ENCODE data around the gene ABHD11.
"Not testable (repeated sequence)": the region's sequence is repeated elsewhere in the genome, so short reads cannot be mapped to it uniquely, and the experiment has no call there.

Gene ABHD11, protein sequence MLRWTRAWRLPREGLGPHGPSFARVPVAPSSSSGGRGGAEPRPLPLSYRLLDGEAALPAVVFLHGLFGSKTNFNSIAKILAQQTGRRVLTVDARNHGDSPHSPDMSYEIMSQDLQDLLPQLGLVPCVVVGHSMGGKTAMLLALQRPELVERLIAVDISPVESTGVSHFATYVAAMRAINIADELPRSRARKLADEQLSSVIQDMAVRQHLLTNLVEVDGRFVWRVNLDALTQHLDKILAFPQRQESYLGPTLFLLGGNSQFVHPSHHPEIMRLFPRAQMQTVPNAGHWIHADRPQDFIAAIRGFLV

DNA sequence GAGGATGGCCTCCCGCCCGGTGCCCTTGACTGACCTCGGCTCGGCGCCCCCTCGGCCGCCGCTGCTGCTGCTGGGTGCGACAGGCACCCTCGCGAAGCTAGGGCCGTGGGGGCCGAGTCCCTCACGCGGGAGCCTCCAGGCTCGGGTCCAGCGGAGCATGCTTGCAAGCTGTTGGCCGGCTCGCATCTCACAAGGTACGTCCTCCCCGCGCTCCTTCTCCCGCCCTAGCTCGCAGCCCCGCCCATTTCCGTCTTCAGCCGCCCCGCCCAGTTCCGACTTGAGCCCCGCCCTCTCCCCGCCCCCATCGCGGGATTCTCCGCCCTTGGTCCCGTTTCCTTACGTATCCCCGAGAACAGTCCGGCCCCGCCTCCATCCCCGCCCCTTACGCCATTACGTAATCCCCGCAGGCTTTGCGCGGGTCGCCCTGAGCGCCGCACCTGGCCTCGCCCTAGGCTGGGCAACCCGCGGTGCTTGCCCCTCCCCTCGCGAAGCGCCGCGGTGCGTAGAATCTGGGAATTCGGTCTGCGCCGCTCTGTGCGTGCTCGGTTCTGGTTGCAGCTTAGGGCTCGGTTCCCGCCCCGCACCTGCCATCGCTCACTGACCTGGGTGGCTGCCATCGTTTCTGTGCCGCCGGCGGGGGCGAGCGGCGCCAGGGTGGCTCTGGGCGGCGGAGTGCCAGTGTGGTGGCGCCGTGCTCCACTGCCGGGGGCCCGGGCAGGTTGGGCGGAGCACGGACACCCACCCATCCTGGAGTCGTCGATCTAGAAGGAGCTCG is at the start of gene ABHD11:
TSS of gene ABHD11 (minus strand) at position 191 of the 775 bp plus-strand sequence. CDS start at position 159, 32 bp downstream.
- peak within 1 kb of the TSS; percentile 82 to 90 for H3K4me3 ChIP-seq (ENCODE audit: low read length in 2 of 2)
- peak within 1 kb of the TSS; percentile 79 for H3K27ac ChIP-seq (ENCODE audit: low read length)
- H3K4me1 ChIP-seq (ENCODE audit: control insufficient read depth, insufficient read depth, low read length), result peaks cover 19% of the 10 kb centered on the region
- H3K9me3 ChIP-seq (ENCODE audit: control insufficient read depth in 2 of 2, low read length in 2 of 2), result no peaks in the 10 kb centered on the region
- H3K9ac ChIP-seq (ENCODE audit: low read length in 2 of 2), result peak within 1 kb of the TSS; percentile 85 to 93
- peaks cover 2 to 9% of the 10 kb centered on the region in 2 donors for H3K36me3 ChIP-seq (ENCODE audit: control insufficient read depth in 2 of 2, insufficient read depth in 2 of 2, low read length in 2 of 2)
- H3K27me3 ChIP-seq (ENCODE audit: control insufficient read depth in 1 of 2, insufficient read depth in 2 of 2, low read length in 2 of 2), result no peaks in the 10 kb centered on the region

DNA sequence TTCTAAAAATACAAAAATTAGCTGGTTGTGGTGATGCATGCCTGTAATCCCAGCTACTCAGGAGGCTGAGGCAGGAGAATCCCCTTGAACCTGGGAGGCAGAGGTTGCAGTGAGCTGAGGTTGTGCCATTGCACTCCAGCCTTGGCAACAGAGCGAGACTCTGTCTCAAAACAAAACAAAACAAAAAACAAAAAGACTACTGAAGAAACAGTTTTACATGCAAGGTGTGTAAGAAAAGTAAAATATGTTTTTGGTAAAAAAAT is 49.1 kb upstream of the ABHD11 start:
- not testable (repeated sequence) for H3K9ac ChIP-seq (ENCODE audit: low read length in 2 of 2); H3K36me3 ChIP-seq (ENCODE audit: control insufficient read depth in 2 of 2, insufficient read depth in 2 of 2, low read length in 2 of 2); H3K27ac ChIP-seq (ENCODE audit: low read length)

DNA sequence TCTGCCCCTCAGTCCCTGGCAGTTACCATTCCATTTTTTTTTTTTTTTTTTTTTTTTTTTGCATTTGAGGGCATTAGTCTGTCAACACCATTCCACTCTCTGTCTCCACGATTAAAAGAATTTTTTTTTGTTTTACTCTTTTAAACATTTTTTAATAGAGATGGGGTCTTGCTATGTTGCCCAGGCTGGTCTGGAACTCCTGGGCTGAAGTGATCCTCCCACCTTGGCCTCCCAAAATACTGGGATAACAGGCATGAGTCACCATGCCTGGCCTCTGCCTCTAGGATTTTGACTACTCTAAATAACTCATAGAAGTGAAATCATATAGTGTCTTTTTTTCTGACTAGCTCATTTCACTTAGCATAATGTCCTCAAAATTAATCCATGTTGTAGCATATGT is 48.0 kb upstream of the ABHD11 start:
- no peaks in the 10 kb centered on the region for H3K9me3 ChIP-seq (ENCODE audit: control insufficient read depth in 2 of 2, low read length in 2 of 2)
- no peak overlapping the region for H3K4me3 ChIP-seq (ENCODE audit: low read length in 2 of 2)
- no peak overlapping the region for H3K27ac ChIP-seq (ENCODE audit: low read length)
- no peaks in the 10 kb centered on the region for H3K36me3 ChIP-seq (ENCODE audit: control insufficient read depth in 2 of 2, insufficient read depth in 2 of 2, low read length in 2 of 2)
- no peak overlapping the region for H3K9ac ChIP-seq (ENCODE audit: low read length in 2 of 2)
- H3K27me3 ChIP-seq (ENCODE audit: control insufficient read depth in 1 of 2, insufficient read depth in 2 of 2, low read length in 2 of 2), result no peaks in the 10 kb centered on the region
- H3K4me1 ChIP-seq (ENCODE audit: control insufficient read depth, insufficient read depth, low read length), result no peaks in the 10 kb centered on the region

More for the DNA sequence above, 49.1 kb upstream of the ABHD11 start:
- H3K9me3 ChIP-seq (ENCODE audit: control insufficient read depth in 2 of 2, low read length in 2 of 2); H3K4me1 ChIP-seq (ENCODE audit: control insufficient read depth, insufficient read depth, low read length); H3K4me3 ChIP-seq (ENCODE audit: low read length in 2 of 2); H3K27me3 ChIP-seq (ENCODE audit: control insufficient read depth in 1 of 2, insufficient read depth in 2 of 2, low read length in 2 of 2): not testable (repeated sequence)

DNA sequence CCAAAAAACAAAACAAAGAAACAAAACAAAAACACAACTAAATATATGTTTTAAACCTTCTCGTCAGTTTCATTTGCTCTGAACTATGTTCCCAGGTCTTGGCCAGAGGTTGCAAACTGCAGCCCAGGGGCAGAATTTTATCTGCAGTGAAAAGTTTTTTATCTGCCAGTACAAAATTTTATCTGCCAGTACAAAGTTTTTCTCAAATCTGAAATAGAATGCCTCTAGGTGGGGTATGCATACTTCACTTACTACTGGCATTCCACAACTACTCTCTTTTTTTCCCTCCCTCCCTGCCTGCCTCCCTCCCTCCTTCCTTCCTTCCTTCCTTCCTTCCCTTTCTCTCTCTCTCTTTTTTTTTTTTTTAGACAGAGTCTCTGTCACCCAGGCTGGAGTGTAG is 40.9 kb upstream of the ABHD11 start:
- Histone ChIP-seq H3K27me3 (ENCODE audit: control insufficient read depth in 1 of 2, insufficient read depth in 2 of 2, low read length in 2 of 2) (no peaks in the 10 kb centered on the region), H3K4me1 (ENCODE audit: control insufficient read depth, insufficient read depth, low read length) (no peaks in the 10 kb centered on the region), H3K27ac (ENCODE audit: low read length) (no peak overlapping the region), H3K9ac (ENCODE audit: low read length in 2 of 2) (no peak overlapping the region), H3K36me3 (ENCODE audit: control insufficient read depth in 2 of 2, insufficient read depth in 2 of 2, low read length in 2 of 2) (no peaks in the 10 kb centered on the region), H3K9me3 (ENCODE audit: control insufficient read depth in 2 of 2, low read length in 2 of 2) (no peaks in the 10 kb centered on the region), H3K4me3 (ENCODE audit: low read length in 2 of 2) (no peak overlapping the region)

DNA sequence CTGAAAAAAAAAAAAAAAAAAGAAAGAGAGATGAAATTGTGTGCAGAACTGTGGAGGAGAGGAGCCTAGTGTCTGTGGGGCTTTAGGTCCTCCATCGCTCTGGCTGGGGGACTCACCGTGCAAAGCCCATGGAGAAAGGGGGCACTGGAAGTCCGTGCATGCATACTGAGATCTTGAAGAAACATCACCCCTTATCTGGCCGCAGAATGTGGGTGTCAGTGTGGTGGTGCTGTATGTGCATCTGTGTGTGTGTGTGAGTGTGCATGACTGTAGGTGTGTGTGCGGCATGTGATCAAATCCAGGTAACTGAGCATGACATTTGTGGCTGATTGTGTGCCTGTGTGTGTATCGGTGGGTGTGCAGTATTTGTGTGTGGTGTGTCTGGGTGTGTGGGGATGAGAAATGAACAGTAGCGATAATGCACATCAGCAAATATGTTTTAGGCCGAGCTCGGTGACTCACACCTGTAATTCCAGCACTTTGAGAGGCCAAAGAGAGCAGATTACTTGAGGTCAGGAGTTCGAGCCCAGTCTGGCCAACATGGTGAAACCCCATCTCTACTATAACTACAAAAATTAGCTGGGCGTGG is 40.3 kb upstream of the ABHD11 start:
- Histone ChIP-seq H3K27ac (ENCODE audit: low read length) (no peak overlapping the region), H3K4me3 (ENCODE audit: low read length in 2 of 2) (no peak overlapping the region), H3K9me3 (ENCODE audit: control insufficient read depth in 2 of 2, low read length in 2 of 2) (no peaks in the 10 kb centered on the region), H3K4me1 (ENCODE audit: control insufficient read depth, insufficient read depth, low read length) (no peaks in the 10 kb centered on the region), H3K27me3 (ENCODE audit: control insufficient read depth in 1 of 2, insufficient read depth in 2 of 2, low read length in 2 of 2) (no peaks in the 10 kb centered on the region), H3K9ac (ENCODE audit: low read length in 2 of 2) (no peak overlapping the region), H3K36me3 (ENCODE audit: control insufficient read depth in 2 of 2, insufficient read depth in 2 of 2, low read length in 2 of 2) (no peaks in the 10 kb centered on the region)

DNA sequence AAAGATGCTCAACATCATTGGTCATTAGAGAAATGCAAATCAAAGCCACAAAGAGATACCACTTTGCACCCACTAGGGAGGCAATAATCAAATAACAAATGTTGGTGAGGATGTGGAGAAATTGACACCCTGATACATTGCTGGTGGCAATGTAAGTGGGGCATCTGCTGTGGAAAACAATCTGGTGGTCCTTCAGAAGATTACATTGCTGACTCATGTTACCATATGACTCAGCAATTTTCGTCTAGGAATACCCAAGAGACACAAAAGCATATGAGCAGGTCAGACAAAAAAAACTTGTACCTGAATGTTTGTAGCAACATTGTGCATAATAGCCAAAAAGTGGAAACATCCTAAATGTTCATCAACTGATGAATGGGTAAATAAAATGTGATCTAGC is 36.3 kb upstream of the ABHD11 start:
- H3K36me3 ChIP-seq (ENCODE audit: control insufficient read depth in 2 of 2, insufficient read depth in 2 of 2, low read length in 2 of 2), result no peaks in the 10 kb centered on the region
- H3K4me1 ChIP-seq (ENCODE audit: control insufficient read depth, insufficient read depth, low read length), result peaks cover 2% of the 10 kb centered on the region
- no peak overlapping the region for H3K9ac ChIP-seq (ENCODE audit: low read length in 2 of 2)
- no peaks in the 10 kb centered on the region for H3K9me3 ChIP-seq (ENCODE audit: control insufficient read depth in 2 of 2, low read length in 2 of 2)
- H3K4me3 ChIP-seq (ENCODE audit: low read length in 2 of 2), result no peak overlapping the region
- H3K27me3 ChIP-seq (ENCODE audit: control insufficient read depth in 1 of 2, insufficient read depth in 2 of 2, low read length in 2 of 2), result peaks cover 11 to 13% of the 10 kb centered on the region in 2 donors
- H3K27ac ChIP-seq (ENCODE audit: low read length), result no peak overlapping the region

DNA sequence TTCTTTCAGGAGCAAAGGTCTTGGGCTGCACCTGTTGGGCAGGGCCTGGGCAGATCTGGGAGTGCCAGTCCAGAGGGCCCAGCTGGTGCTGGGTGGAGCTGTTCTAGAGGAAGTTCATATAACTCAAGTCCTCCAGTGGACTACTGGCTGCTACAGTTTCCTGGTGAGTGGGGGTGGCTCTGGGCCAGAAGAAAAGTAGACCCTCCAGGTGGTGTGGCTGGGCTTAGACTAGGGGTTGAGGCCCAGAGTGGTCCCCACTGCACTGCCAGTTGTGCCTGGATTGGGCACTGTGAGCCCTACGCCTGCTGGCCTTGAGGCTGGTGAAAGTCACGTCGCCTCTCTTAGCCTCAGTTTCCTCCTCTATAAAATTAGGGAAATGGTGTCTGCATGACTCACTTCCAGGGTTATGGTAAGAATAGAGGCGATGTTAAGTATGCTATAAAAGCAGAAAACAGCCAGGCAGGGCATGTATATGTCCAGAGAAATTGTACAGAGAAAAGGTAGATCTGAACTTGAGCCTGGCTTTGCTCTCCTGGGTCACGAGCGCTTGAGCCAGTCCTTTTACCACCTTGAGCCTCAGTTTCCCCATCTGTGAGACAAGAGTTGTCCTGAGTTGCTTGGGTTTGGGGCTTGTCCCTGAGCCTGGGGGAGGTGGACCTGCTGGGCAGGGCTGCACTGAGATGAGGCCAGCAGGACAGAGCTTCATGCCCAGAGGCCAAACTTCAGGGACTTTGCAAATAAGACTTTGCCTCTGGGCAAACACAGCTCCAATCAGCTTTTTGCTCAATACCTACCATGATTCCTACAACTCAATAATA is 35.3 kb upstream of the ABHD11 start:
- Histone ChIP-seq H3K36me3 (ENCODE audit: control insufficient read depth in 2 of 2, insufficient read depth in 2 of 2, low read length in 2 of 2) (no peaks in the 10 kb centered on the region), H3K9ac (ENCODE audit: low read length in 2 of 2) (no peak overlapping the region), H3K9me3 (ENCODE audit: control insufficient read depth in 2 of 2, low read length in 2 of 2) (no peaks in the 10 kb centered on the region), H3K27ac (ENCODE audit: low read length) (no peak overlapping the region), H3K4me1 (ENCODE audit: control insufficient read depth, insufficient read depth, low read length) (peaks cover 4% of the 10 kb centered on the region), H3K4me3 (ENCODE audit: low read length in 2 of 2) (no peak overlapping the region), H3K27me3 (ENCODE audit: control insufficient read depth in 1 of 2, insufficient read depth in 2 of 2, low read length in 2 of 2) (peaks cover 21% of the 10 kb centered on the region in 2 donors)

DNA sequence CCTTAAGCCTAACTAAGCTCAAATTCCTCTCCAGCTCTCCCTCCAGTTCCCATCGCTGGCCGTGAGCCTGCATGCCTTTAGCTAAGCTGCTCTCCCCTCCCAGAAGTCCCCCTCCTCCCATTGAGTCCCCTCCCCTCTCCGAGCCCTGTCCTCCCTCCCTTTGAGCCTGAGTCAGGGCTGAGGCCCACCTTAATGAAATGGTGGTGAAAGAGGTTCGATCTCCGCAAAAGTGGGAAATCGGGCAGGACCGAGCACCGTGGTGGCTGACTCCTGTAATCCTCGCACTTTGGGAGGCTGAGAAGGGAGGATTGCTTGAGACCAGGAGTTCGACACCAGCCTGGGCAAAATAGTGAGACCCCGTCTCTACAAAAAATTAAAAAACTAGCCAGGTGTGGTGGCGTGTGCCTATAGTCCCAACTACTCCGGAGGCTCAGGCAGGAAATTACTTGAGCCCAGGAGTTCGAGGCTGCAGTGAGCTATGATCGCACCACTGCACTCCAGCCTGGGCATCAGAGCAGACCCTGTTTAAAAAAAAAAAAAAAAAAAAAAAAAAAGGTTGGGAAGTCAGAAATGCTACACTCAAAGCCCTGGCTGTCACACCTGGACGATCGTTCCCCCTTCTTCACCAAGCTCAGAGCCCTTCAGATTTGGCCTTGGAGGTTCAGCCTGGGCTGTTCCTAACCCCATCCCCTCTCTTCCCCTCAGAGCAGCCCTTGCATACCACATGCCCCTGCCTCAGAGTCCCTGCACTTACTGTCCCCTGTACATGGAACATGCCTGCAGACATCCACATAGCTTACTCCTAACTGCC is 32.5 kb upstream of the ABHD11 start:
- no peaks in the 10 kb centered on the region for H3K9me3 ChIP-seq (ENCODE audit: control insufficient read depth in 2 of 2, low read length in 2 of 2)
- no peak overlapping the region for H3K4me3 ChIP-seq (ENCODE audit: low read length in 2 of 2)
- no peaks in the 10 kb centered on the region for H3K36me3 ChIP-seq (ENCODE audit: control insufficient read depth in 2 of 2, insufficient read depth in 2 of 2, low read length in 2 of 2)
- no peak overlapping the region for H3K9ac ChIP-seq (ENCODE audit: low read length in 2 of 2)
- H3K27me3 ChIP-seq (ENCODE audit: control insufficient read depth in 1 of 2, insufficient read depth in 2 of 2, low read length in 2 of 2), result peaks cover 34 to 35% of the 10 kb centered on the region in 2 donors
- peaks cover 5% of the 10 kb centered on the region for H3K4me1 ChIP-seq (ENCODE audit: control insufficient read depth, insufficient read depth, low read length)
- no peak overlapping the region for H3K27ac ChIP-seq (ENCODE audit: low read length)

DNA sequence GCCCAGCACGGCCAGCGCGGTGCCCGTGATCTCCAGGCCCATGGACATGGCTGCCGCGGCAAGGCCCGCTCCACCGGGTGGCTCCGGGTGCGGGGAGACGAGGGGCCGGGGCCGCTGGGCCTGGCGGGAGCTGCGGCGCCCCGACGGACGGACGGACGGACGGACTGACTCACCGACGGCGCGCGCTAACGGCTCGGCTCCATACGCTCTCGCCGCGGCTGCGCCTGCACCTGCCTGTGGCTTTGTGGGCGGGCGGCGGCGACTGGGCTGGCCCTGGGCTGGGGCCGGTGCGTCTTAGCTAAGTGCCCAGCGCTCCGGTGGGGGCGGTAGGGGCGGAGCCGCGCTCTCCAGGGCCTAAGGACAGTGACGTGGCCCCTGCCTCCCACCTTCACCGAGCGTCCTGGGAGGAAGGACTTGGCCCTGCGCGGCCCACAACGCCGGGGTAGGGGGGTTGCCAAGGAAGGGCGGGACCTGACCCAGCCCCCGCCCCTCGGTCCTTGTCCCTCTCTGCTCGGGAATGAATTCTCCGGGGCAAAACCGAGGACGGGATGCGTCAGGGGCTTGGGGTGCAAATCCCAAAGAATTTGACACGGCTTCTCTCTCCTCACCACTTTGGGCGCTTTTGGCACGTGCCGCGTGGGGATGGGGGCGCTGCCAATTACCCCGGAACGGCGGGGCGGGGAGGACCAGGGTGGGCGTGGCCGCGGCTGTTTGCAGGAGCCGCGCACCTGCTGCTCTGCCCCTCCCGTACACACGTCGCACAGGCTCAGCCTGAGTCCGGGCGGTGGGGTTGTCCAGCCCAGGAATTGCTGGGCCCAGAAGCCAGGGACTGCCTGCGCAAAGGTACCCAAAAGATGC is 31.6 kb upstream of the ABHD11 start, which contains the start of gene CLDN3:
TSS of gene CLDN3 (minus strand) at position 269 of the 858 bp plus-strand sequence. CDS start at position 48, 221 bp downstream.
- H3K9ac ChIP-seq (ENCODE audit: low read length in 2 of 2), result no peak within 1 kb of the TSS
- H3K36me3 ChIP-seq (ENCODE audit: control insufficient read depth in 2 of 2, insufficient read depth in 2 of 2, low read length in 2 of 2), result no peaks in the 10 kb centered on the region
- peak within 1 kb of the TSS in 1 of 2 donors; percentile 49 for H3K4me3 ChIP-seq (ENCODE audit: low read length in 2 of 2)
- H3K27ac ChIP-seq (ENCODE audit: low read length), result no peak within 1 kb of the TSS
- H3K4me1 ChIP-seq (ENCODE audit: control insufficient read depth, insufficient read depth, low read length), result peaks cover 5% of the 10 kb centered on the region
- no peaks in the 10 kb centered on the region for H3K9me3 ChIP-seq (ENCODE audit: control insufficient read depth in 2 of 2, low read length in 2 of 2)
- peaks cover 34 to 35% of the 10 kb centered on the region in 2 donors for H3K27me3 ChIP-seq (ENCODE audit: control insufficient read depth in 1 of 2, insufficient read depth in 2 of 2, low read length in 2 of 2)

Data from stomach smooth muscle (tissue), 2 donors.